GM21447 (cell line): ENCODE measurements around the gene KY.

Experiments used
- ATAC-seq: cut with Tn5 transposase; IDR thresholded peaks from one replicate; pipeline ENCODE4 v1.9.1; 2021; ENCODE audit not compliant: unreplicated experiment

Gene KY

GRCh38 chr3:134646086-134646485 is 4.7 kb downstream of the KY start:
- no peak for ATAC-seq

GRCh38 chr3:134645515-134645914 is 5.3 kb downstream of the KY start:
- ATAC-seq: no peak

- ATAC-seq: no peak
Observed at GRCh38 chr3:134644731-134645514, 5.9 kb downstream of the KY start.

- ATAC-seq: no peak
Observed at GRCh38 chr3:134643150-134643675, 7.6 kb downstream of the KY start.

- ATAC-seq: no peak
Observed at GRCh38 chr3:134642445-134643149, 8.2 kb downstream of the KY start.

- no peak for ATAC-seq
Observed at GRCh38 chr3:134641671-134642300, 9.0 kb downstream of the KY start.

GRCh38 chr3:134640872-134641470 is 9.9 kb downstream of the KY start:
- no peak for ATAC-seq

GRCh38 chr3:134640378-134640777 is 10.4 kb downstream of the KY start:
- no peak for ATAC-seq

GRCh38 chr3:134638385-134639030 is 12.3 kb downstream of the KY start:
- no peak for ATAC-seq

GRCh38 chr3:134636406-134636805 is 14.4 kb downstream of the KY start:
- ATAC-seq: no peak

GRCh38 chr3:134630506-134630905 is 20.3 kb downstream of the KY start:
- ATAC-seq: no peak

- no peak for ATAC-seq
Observed at GRCh38 chr3:134628884-134629283, 21.9 kb downstream of the KY start.

GRCh38 chr3:134627831-134628230 is 23.0 kb downstream of the KY start:
- ATAC-seq: no peak

- no peak for ATAC-seq
Observed at GRCh38 chr3:134625885-134626741, 24.7 kb downstream of the KY start.

GRCh38 chr3:134625462-134625861 is 25.4 kb downstream of the KY start:
- ATAC-seq: no peak

GRCh38 chr3:134624537-134625287 is 26.1 kb downstream of the KY start:
- no peak for ATAC-seq

GRCh38 chr3:134623615-134624245 is 27.1 kb downstream of the KY start:
- no peak for ATAC-seq

- ATAC-seq: no peak
Observed at GRCh38 chr3:134622806-134623365, 27.9 kb downstream of the KY start.
